Mucosa of descending colon (tissue), 3 donors: ENCODE data around the gene PRDM15. TPM values are rescaled to one million over a fixed set of nuclear protein-coding genes. Genes with fewer than 3 reads are reported as not detected.

Experiments used
- ATAC-seq: fragments of 200-7000 bp; cut with Tn5 transposase; one replicate; pipeline ENCODE4 v1.9.1; 2020; ENCODE audit warnings: mild to moderate bottlenecking, moderate library complexity
- DNase-seq, 3 donors: peaks; one replicate each; pipeline ENCODE4 v3.0.0-alpha.2; 2020
- H3K36me3 ChIP-seq: fragments of 200-600 bp; one replicate; pipeline ENCODE4 v1.8.0; 2021; ENCODE audit warnings: low read depth, mild to moderate bottlenecking
- H3K4me1 ChIP-seq: fragments of 200-600 bp; one replicate; pipeline ENCODE4 v1.8.0; 2021; ENCODE audit warnings: low read depth, mild to moderate bottlenecking
- H3K4me3 ChIP-seq: fragments of 200-600 bp; one replicate; pipeline ENCODE4 v1.8.0; 2021; ENCODE audit warnings: mild to moderate bottlenecking
- H3K9me3 ChIP-seq: fragments of 200-600 bp; one replicate; pipeline ENCODE4 v1.8.0; 2021; ENCODE audit warnings: mild to moderate bottlenecking
- CTCF ChIP-seq: fragments of 200-600 bp; IDR thresholded peaks from one replicate; pipeline ENCODE4 v1.8.0; 2022; ENCODE audit warnings: antibody characterized with exemption, mild to moderate bottlenecking
- intact Hi-C, 2 donors: fragments of 100-400 bp; cut with DNase I in 1 of 2; cut with micrococcal nuclease in 1 of 2; formaldehyde crosslinking; loops; one replicate each; pipeline versions ENCODE4 v1.11.0 to v1.11.1; 2022; cut with DNase I, micrococcal nuclease
- total RNA-seq, 3 donors: library from RNA; stranded (reverse); fragmentation: NEBNext Ultra II Directional in 2 of 3; extraction: Animal tissue kit (Norgen Biotek cat#: 25700) in 2 of 3; gene quantifications; one replicate each; pipeline versions ENCODE4 v1.2.1 to v1.2.4, GENCODE V29; 2021 to 2023
- donor health status: DM: no; HTN: no; CAD: no; lungs with moderate emphysema.
- donor health status: DM: no; HTN: no; CAD: no.
- donor health status: DM: no; HTN: yes; CAD: no.

The PRDM15 gene
- total RNA-seq, 3 donors from 2014 or later, result 7.4 to 10.3 (median 8.3) TPM

GRCh38 chr21:41804381-41804780 lies 74.8 kb downstream of the PRDM15 start:
- Histone ChIP-seq H3K36me3 (no peaks in the 10 kb centered on the region), H3K4me3 (no peak overlapping the region), H3K9me3 (no peaks in the 10 kb centered on the region), H3K4me1 (no peaks in the 10 kb centered on the region)
- intact Hi-C loops, result no loop called here
- no peak for TF ChIP-seq CTCF
- no peak for DNase-seq
- ATAC-seq, result no peak

- Histone ChIP-seq H3K4me3 (no peak overlapping the region), H3K4me1 (no peaks in the 10 kb centered on the region), H3K9me3 (no peaks in the 10 kb centered on the region), H3K36me3 (no peaks in the 10 kb centered on the region)
- no peak for ATAC-seq
- DNase-seq, result no peak
- TF ChIP-seq CTCF, result no peak
- intact Hi-C loops, result no loop called here
Measured at GRCh38 chr21:41803316-41803715, 75.8 kb downstream of the PRDM15 start.

GRCh38 chr21:41802684-41803083 lies 76.5 kb downstream of the PRDM15 start:
- no peak overlapping the region for H3K4me3 ChIP-seq
- intact Hi-C loops, result no loop called here
- no peak for TF ChIP-seq CTCF
- H3K4me1 ChIP-seq, result no peaks in the 10 kb centered on the region
- DNase-seq, result peak in 1 of 3 donors; percentile 40
- ATAC-seq, result peak; percentile 14
- no peaks in the 10 kb centered on the region for H3K36me3 ChIP-seq
- H3K9me3 ChIP-seq, result no peaks in the 10 kb centered on the region

- no peak for DNase-seq
- no peak for ATAC-seq
Measured at GRCh38 chr21:41802198-41802584, 77.0 kb downstream of the PRDM15 start.

GRCh38 chr21:41801321-41802197 lies 77.6 kb downstream of the PRDM15 start:
- intact Hi-C loops, result no loop called here
- Histone ChIP-seq H3K4me1 (no peaks in the 10 kb centered on the region), H3K36me3 (no peaks in the 10 kb centered on the region), H3K4me3 (no peak overlapping the region), H3K9me3 (no peaks in the 10 kb centered on the region)
- no peak for DNase-seq
- no peak for TF ChIP-seq CTCF
- no peak for ATAC-seq

More at GRCh38 chr21:41802198-41802584, 77.0 kb downstream of the PRDM15 start:
- Histone ChIP-seq H3K9me3 (no peaks in the 10 kb centered on the region), H3K4me3 (no peak overlapping the region), H3K4me1 (no peaks in the 10 kb centered on the region), H3K36me3 (no peaks in the 10 kb centered on the region)
- no peak for TF ChIP-seq CTCF
- intact Hi-C loops, result no loop called here
